ENCODE results near the gene CZIB.

GRCh38 chr1:53255031-53255430, 34.6 kb upstream of the CZIB start:
- no peak for TF ChIP-seq CTCF (IDR thresholded peaks at IDR 0.05)
- no peak for TF ChIP-seq EP300 (IDR thresholded peaks at IDR 0.05)

Data from suprapubic skin (tissue), 3 donors.